HEK293T (cell line): ENCODE data around the gene MC1R.

Experiments used
- CTBP1 ChIP-seq: fragments of 450-650 bp; IDR thresholded peaks from 2 replicates; pipeline ENCODE4 v1.6.1; 2016; ENCODE audit warnings: borderline replicate concordance
- ELF4 ChIP-seq: fragments of 450-650 bp; IDR thresholded peaks from 2 replicates; pipeline ENCODE4 v1.6.1; 2017; ENCODE audit warnings: antibody characterized with exemption
- FOXA1 ChIP-seq: fragments of 450-650 bp; IDR thresholded peaks from 2 replicates; pipeline ENCODE4 v1.6.1; 2016; ENCODE audit warnings: mild to moderate bottlenecking
- FOXK2 ChIP-seq: fragments of 450-650 bp; IDR thresholded peaks from 2 replicates; pipeline ENCODE4 v1.6.1; 2016; ENCODE audit warnings: mild to moderate bottlenecking
- FOXM1 ChIP-seq: fragments of 450-650 bp; IDR thresholded peaks from 2 replicates; pipeline ENCODE4 v1.6.1; 2017; ENCODE audit warnings: mild to moderate bottlenecking, borderline replicate concordance
- HDGF ChIP-seq: fragments of 450-650 bp; IDR thresholded peaks from 2 replicates; pipeline ENCODE4 v1.6.1; 2017; ENCODE audit warnings: antibody characterized with exemption, borderline replicate concordance
- LEF1 ChIP-seq: fragments of 450-650 bp; IDR thresholded peaks from 2 replicates; pipeline ENCODE4 v1.6.1; 2017; ENCODE audit warnings: mild to moderate bottlenecking, borderline replicate concordance
- NFRKB ChIP-seq: fragments of 450-650 bp; IDR thresholded peaks from 2 replicates; pipeline ENCODE4 v1.6.1; 2016; ENCODE audit warnings: mild to moderate bottlenecking, moderate library complexity
- SP1 ChIP-seq: fragments of 450-650 bp; IDR thresholded peaks from 2 replicates; pipeline ENCODE4 v1.6.1; 2017
- SUZ12 ChIP-seq: fragments of 450-650 bp; IDR thresholded peaks from 2 replicates; pipeline ENCODE4 v1.6.1; 2016; ENCODE audit warnings: mild to moderate bottlenecking
- TARDBP ChIP-seq: fragments of 450-650 bp; IDR thresholded peaks from 2 replicates; pipeline ENCODE4 v1.6.1; 2016
- ZNF384 ChIP-seq: fragments of 450-650 bp; IDR thresholded peaks from 2 replicates; pipeline ENCODE4 v1.6.1; 2016
- TF ChIP-seq, protein P1 (sequence below): fragments of 450-650 bp; IDR thresholded peaks from 2 replicates; pipeline ENCODE4 v1.6.1; 2016

DNA sequence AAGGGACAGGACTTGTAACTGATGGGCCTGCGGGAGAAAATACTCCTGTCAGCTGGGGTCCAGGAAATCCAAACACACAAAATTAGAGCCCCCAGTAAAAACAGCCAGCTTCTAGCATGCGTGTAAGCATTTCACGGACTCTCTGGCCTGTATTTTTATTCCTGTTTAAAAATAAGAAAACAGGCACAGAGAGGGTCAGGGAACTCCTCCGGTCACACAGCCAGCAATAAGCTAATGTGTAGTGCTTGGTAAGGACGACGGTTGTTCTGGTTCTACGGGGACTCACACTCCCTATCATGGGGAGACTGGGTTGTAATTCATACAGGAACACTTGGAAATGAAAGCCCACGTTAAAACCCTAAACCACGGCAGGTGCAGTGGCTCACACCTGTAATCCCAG, 46.8 kb upstream of the MC1R start:
- no peak for TF ChIP-seq CTBP1
- no peak for TF ChIP-seq SUZ12
- TF ChIP-seq ZNF384 = no peak
- no peak for TF ChIP-seq FOXM1
- TF ChIP-seq NFRKB = no peak
- no peak for TF ChIP-seq ELF4
- TF ChIP-seq LEF1 = no peak
- no peak for TF ChIP-seq HDGF
- no peak for TF ChIP-seq SP1
- TF ChIP-seq FOXA1 = no peak
- TF ChIP-seq, protein P1, sequence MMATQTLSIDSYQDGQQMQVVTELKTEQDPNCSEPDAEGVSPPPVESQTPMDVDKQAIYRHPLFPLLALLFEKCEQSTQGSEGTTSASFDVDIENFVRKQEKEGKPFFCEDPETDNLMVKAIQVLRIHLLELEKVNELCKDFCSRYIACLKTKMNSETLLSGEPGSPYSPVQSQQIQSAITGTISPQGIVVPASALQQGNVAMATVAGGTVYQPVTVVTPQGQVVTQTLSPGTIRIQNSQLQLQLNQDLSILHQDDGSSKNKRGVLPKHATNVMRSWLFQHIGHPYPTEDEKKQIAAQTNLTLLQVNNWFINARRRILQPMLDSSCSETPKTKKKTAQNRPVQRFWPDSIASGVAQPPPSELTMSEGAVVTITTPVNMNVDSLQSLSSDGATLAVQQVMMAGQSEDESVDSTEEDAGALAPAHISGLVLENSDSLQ = no peak
- TF ChIP-seq TARDBP = no peak
- TF ChIP-seq FOXK2 = no peak
